K562 (cell line): ENCODE measurements around the gene SLC13A1. TPM values are rescaled to one million over a fixed set of nuclear protein-coding genes. Genes with fewer than 3 reads are reported as not detected.

ENCODE experiments used
- ATAC-seq: fragments of 200-7000 bp; cut with Tn5 transposase; 3 replicates; pipeline ENCODE4 v1.9.1; 2020; ENCODE audit warnings: moderate library complexity
- Bru-seq: library from RNA; stranded (reverse); fragments of 400-500 nt; gene quantifications from one replicate; lab custom pipeline; 2021; lab: Mats Ljungman, UMichigan
- BruChase-seq, 2 experiments: library from RNA; stranded (reverse); fragments of 400-500 nt; gene quantifications; one replicate each; lab custom pipeline; 2021; lab: Mats Ljungman, UMichigan
- BruUV-seq: library from RNA; stranded (reverse); fragments of 400-500 nt; replicated peaks from 2 replicates; lab custom pipeline; 2021; lab: Mats Ljungman, UMichigan
- CTCF ChIA-PET: fragments of 300-600 bp; formaldehyde crosslinking; extraction: SDS; loops from one replicate; lab custom pipeline; 2021; ENCODE audit warnings: low intra/inter-chr PET ratio; lab: Yijun Ruan, JAX
- POLR2A ChIA-PET: fragments of 300-600, 350-650 bp; sonication (Branson Sonifier 250); formaldehyde crosslinking; extraction: SDS; loops from one replicate; lab custom pipeline; 2021; ENCODE audit warnings: antibody characterized with exemption, inconsistent platforms; lab: Yijun Ruan, JAX
- DNase-seq, 4 experiments: peaks; one replicate each; pipeline versions ENCODE4 v3.0.0 to v3.0.0-alpha.2; 2011 to 2018; ENCODE audit warnings: low spot score in 3 of 4, mixed read lengths in 3 of 4; ENCODE audit errors: extremely low read depth in 1 of 4
- FAIRE-seq: peaks from 2 replicates; lab custom pipeline; 2011; peaks lifted over from hg19 to GRCh38; lab: Jason Lieb, UNC
- H2AFZ ChIP-seq: 2 replicates; pipeline ENCODE4 v1.6.0; 2011; ENCODE audit warnings: low read depth, low read length, control low read depth, inconsistent platforms
- H3K27ac ChIP-seq: fragments of 200-600 bp; 3 replicates; pipeline ENCODE4 v1.8.0; 2011; ENCODE audit warnings: low read depth, mild to moderate bottlenecking, control low read depth, inconsistent platforms, low read length, moderate library complexity, mixed read lengths; ENCODE audit errors: extremely low read depth
- H3K27me3 ChIP-seq, 2 experiments: fragments of 300-600 bp in 1 of 2; 2 replicates in 1 of 2; 3 replicates in 1 of 2; pipeline versions ENCODE4 v1.6.0 to v1.8.0; 2011; ENCODE audit warnings: inconsistent platforms in 2 of 2, low read length in 2 of 2, mild to moderate bottlenecking in 1 of 2, mixed read lengths in 1 of 2, moderate library complexity in 1 of 2; ENCODE audit not compliant: control insufficient read depth in 2 of 2, insufficient read depth in 2 of 2
- H3K36me3 ChIP-seq: fragments of 300-600 bp; 3 replicates; pipeline ENCODE4 v1.8.0; 2011; ENCODE audit warnings: mild to moderate bottlenecking, low read length, inconsistent platforms; ENCODE audit not compliant: control insufficient read depth, insufficient read depth
- H3K4me1 ChIP-seq, 2 experiments: fragments of 200-600 bp in 1 of 2; replicated peaks in 1 of 2; 2 replicates in 1 of 2; 3 replicates in 1 of 2; pipeline versions ENCODE4 v1.5.1 to v1.8.0; 2011; ENCODE audit warnings: inconsistent platforms in 2 of 2, low read length in 2 of 2, mild to moderate bottlenecking in 1 of 2, mixed read lengths in 1 of 2, moderate library complexity in 1 of 2; ENCODE audit not compliant: control insufficient read depth in 2 of 2, insufficient read depth in 2 of 2
- H3K4me2 ChIP-seq: 2 replicates; pipeline ENCODE4 v1.6.1; 2011; ENCODE audit warnings: low read length, control low read depth, inconsistent platforms, mixed read lengths; ENCODE audit not compliant: insufficient read depth
- H3K4me3 ChIP-seq: fragments of 200-600 bp; sonication (generic), shearing (Covaris generic); 2 replicates; pipeline ENCODE4 v1.5.1; 2016; ENCODE audit warnings: control low read depth, inconsistent platforms
- H3K79me2 ChIP-seq: fragments of 200-600 bp; 3 replicates; pipeline ENCODE4 v1.8.0; 2011; ENCODE audit warnings: low read length, inconsistent platforms; ENCODE audit not compliant: control insufficient read depth, insufficient read depth
- H3K9ac ChIP-seq, 2 experiments: 2 replicates each; pipeline versions ENCODE4 v1.6.0 to v1.6.1; 2011; ENCODE audit warnings: low read depth in 2 of 2, low read length in 2 of 2, control low read depth in 1 of 2, inconsistent platforms in 1 of 2, mild to moderate bottlenecking in 1 of 2, mixed read lengths in 1 of 2; ENCODE audit not compliant: insufficient read depth in 1 of 2
- H3K9me1 ChIP-seq: one replicate; pipeline ENCODE4 v1.6.0; 2011; ENCODE audit warnings: inconsistent platforms, mild to moderate bottlenecking, low read length, moderate library complexity; ENCODE audit not compliant: control insufficient read depth, insufficient read depth
- H3K9me3 ChIP-seq: replicated peaks from 2 replicates; pipeline ENCODE4 v1.5.1; 2011; ENCODE audit warnings: low read depth, low read length, inconsistent platforms; ENCODE audit not compliant: control insufficient read depth, insufficient read depth
- H4K20me1 ChIP-seq: replicated peaks from 2 replicates; pipeline ENCODE4 v1.6.1; 2011; ENCODE audit warnings: low read length, inconsistent platforms, mixed read lengths; ENCODE audit not compliant: control insufficient read depth, insufficient read depth
- AFF4 ChIP-seq: sonication (generic); formaldehyde crosslinking; IDR thresholded peaks from 2 replicates; pipeline ENCODE4 v1.8.0; 2023; ENCODE audit warnings: mild to moderate bottlenecking, missing genetic modification reagents
- E2F5 ChIP-seq: sonication (generic); formaldehyde crosslinking; IDR thresholded peaks from 2 replicates; pipeline ENCODE4 v1.8.0; 2022; ENCODE audit warnings: mild to moderate bottlenecking, missing genetic modification reagents
- HNRNPL ChIP-seq: fragments of 200-400 bp; formaldehyde crosslinking; IDR thresholded peaks from 2 replicates; pipeline ENCODE4 v1.6.1; 2017; ENCODE audit warnings: low read depth, mild to moderate bottlenecking, low read length
- PHF21A ChIP-seq: fragments of 450-650 bp; IDR thresholded peaks from 2 replicates; pipeline ENCODE4 v1.6.1; 2017; ENCODE audit warnings: low read depth, borderline replicate concordance
- WGBS: fragments of 100-300 bp; shearing (Covaris generic); methylation state at CpG from one replicate; pipeline ENCODE4 v1.1.6; 2016; ENCODE audit warnings: low coverage, mixed read lengths; ENCODE audit not compliant: insufficient coverage; ENCODE audit errors: missing lambda C conversion rate; 5-methylcytosine and 5-hydroxymethylcytosine counted together
- in situ Hi-C: fragments of 300-500 bp; cut with MboI; formaldehyde crosslinking; loops from 4 replicates; pipeline ENCODE4 v1.15.0; 2018; ENCODE audit warnings: inconsistent platforms, mixed read lengths
- intact Hi-C: fragments of 100-400 bp; cut with micrococcal nuclease; formaldehyde crosslinking; loops from 2 replicates; pipeline ENCODE4 v1.14.2; 2022
- long read RNA-seq, 3 experiments: library from polyadenylated mRNA in 2 of 3; library from RNA in 1 of 3; unstranded in 2 of 3; stranded (forward) in 1 of 3; transcript quantifications; one replicate each; pipeline ENCODE4 v2.0.0, GENCODE V29; 2019 to 2022
- polyA minus RNA-seq, 3 experiments: library from RNA; depleted of rRNA, polyadenylated mRNA; stranded (reverse); fragments of >200 nt; gene quantifications; 2 replicates each; pipeline ENCODE4 v1.2.3, GENCODE V29; 2011
- polyA plus RNA-seq, 8 experiments: library from polyadenylated mRNA; depleted of rRNA in 4 of 8; stranded (reverse) in 5 of 8; unstranded in 3 of 8; fragments of >200 nt; fragmentation: Nextera tagmentation in 2 of 8; fragmentation: Illumina TruSeq in 1 of 8; extraction: Ambion mirVana in 2 of 8; extraction: Trizol in 1 of 8; gene quantifications; 2 replicates each; pipeline versions ENCODE4 v1.2.1 to v1.2.3, GENCODE V29; 2011 to 2014; ENCODE audit warnings: inconsistent platforms in 1 of 8, missing spikeins in 1 of 8
- total RNA-seq, 7 experiments: library from RNA; depleted of rRNA in 6 of 7; stranded (reverse); fragments of >200 nt in 6 of 7; fragmentation: Illumina TruSeq in 2 of 7; extraction: Trizol in 2 of 7; gene quantifications; 2 replicates each; pipeline versions ENCODE4 v1.2.1 to v1.2.3, GENCODE V29; 2011 to 2021; ENCODE audit warnings: low replicate concordance in 1 of 7
- TF ChIP-seq, protein P1 (sequence below): fragments of 250-450 bp; sonication (Bioruptor Pico); IDR thresholded peaks from 2 replicates; pipeline ENCODE4 v1.8.0; 2021; ENCODE audit warnings: borderline replicate concordance, mild to moderate bottlenecking, moderate library complexity; ENCODE audit not compliant: poor library complexity, severe bottlenecking
- TF ChIP-seq, protein P2 (sequence below), 2 experiments: fragments of 450-650 bp; conservative IDR thresholded peaks; 2 replicates each; pipeline ENCODE4 v1.6.1; 2017; ENCODE audit warnings: mild to moderate bottlenecking in 2 of 2, moderate library complexity in 2 of 2

SLC13A1 gene
- not detected in 2 replicates for total RNA-seq (2011; cell fraction: chromatin; rRNA removed; ENCODE audit: low replicate concordance)
- not detected in 2 replicates for total RNA-seq (2011; cell fraction: nucleolus; rRNA removed)
- not detected in 2 replicates for total RNA-seq (2011; cell fraction: nucleoplasm; rRNA removed)
- total RNA-seq (2014; rRNA removed): not detected in 2 replicates
- not detected in 2 replicates for total RNA-seq (2014; rRNA removed; fragmentation: Illumina TruSeq; extraction: Trizol)
- not detected in 2 replicates for total RNA-seq (2015; rRNA removed; fragmentation: Illumina TruSeq; extraction: Trizol)
- total RNA-seq (2021): 0.04 TPM in 1 of 2 replicates, not detected in the other
- polyA plus RNA-seq (2011; rRNA removed): not detected in 2 replicates
- polyA plus RNA-seq (2011; cell fraction: cytosol; rRNA removed): not detected in 2 replicates
- not detected in 2 replicates for polyA plus RNA-seq (2011; cell fraction: nucleus; rRNA removed)
- not detected in 2 replicates for polyA plus RNA-seq (2012)
- not detected in 2 replicates for polyA plus RNA-seq (2014; fragmentation: Illumina TruSeq; extraction: Trizol)
- not detected for polyA plus RNA-seq (2014; fragmentation: Nextera tagmentation; extraction: Ambion mirVana)
- polyA plus RNA-seq (2014; rRNA removed): not detected in 2 replicates
- not detected in 2 replicates for polyA minus RNA-seq (2011; rRNA and poly(A)+ RNA removed)
- not detected in 2 replicates for polyA minus RNA-seq (2011; cell fraction: cytosol; rRNA and poly(A)+ RNA removed)
- polyA minus RNA-seq (2011; cell fraction: nucleus; rRNA and poly(A)+ RNA removed): not detected in 2 replicates
- Bru-seq, nascent RNA: not detected
- not detected for BruChase-seq, experiment 1, labeled RNA remaining after a 2-hour chase
- not detected for BruChase-seq, experiment 2, labeled RNA remaining after a 6-hour chase
- long read RNA-seq, experiment 1: 0 reads
- long read RNA-seq, experiment 2: 0 reads
- long read RNA-seq, experiment 3: 0 reads

DNA sequence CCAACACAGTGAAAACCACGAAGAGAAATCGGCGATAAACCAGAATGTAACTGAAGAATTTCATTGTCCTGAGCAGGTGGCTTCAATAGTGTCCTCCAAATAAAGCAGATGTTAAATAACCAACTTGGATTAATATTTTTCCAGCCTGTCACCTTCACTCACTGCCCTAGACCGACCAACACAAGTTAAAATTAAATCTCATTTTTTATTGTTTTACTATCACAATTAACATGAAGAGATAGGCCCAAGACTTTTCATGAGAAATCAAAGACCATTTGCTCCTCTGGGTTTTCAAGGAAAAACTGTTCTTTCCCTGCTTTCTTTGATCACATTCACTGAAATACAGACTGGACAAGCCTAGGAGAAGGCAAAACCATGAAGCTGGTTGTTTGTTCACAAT lies at the start of gene SLC13A1:
TSS of gene SLC13A1 (minus strand) at position 87 of the 400 bp plus-strand sequence. CDS start at position 64, 23 bp downstream.
- H3K4me3 ChIP-seq: no peak within 1 kb of the TSS
- intact Hi-C loops (no loop called here), in situ Hi-C loops (no loop called here)
- no peaks in the 10 kb centered on the region for H3K9me3 ChIP-seq
- H2AFZ ChIP-seq: no peak within 1 kb of the TSS
- no peak for FAIRE-seq
- H4K20me1 ChIP-seq: no peaks in the 10 kb centered on the region
- no peaks in the 10 kb centered on the region for H3K4me1 ChIP-seq
- H3K79me2 ChIP-seq: no peaks in the 10 kb centered on the region
- WGBS: 0% methylated on average over 4 of the region's 4 CpGs
- ChIA-PET POLR2A (no interaction called here), CTCF (no interaction called here)
- no peak for DNase-seq
- no TSS peak for BruUV-seq
- no peak within 1 kb of the TSS for H3K27ac ChIP-seq
- no peaks in the 10 kb centered on the region for H3K27me3 ChIP-seq
- no peak within 1 kb of the TSS for H3K4me2 ChIP-seq
- H3K9me1 ChIP-seq: no peaks in the 10 kb centered on the region
- H3K9ac ChIP-seq: no peak within 1 kb of the TSS
- TF ChIP-seq, protein P1, sequence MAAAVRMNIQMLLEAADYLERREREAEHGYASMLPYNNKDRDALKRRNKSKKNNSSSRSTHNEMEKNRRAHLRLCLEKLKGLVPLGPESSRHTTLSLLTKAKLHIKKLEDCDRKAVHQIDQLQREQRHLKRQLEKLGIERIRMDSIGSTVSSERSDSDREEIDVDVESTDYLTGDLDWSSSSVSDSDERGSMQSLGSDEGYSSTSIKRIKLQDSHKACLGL (CRISPR knock-in tag): no peak
- TF ChIP-seq AFF4: no peak
- TF ChIP-seq, protein P2, sequence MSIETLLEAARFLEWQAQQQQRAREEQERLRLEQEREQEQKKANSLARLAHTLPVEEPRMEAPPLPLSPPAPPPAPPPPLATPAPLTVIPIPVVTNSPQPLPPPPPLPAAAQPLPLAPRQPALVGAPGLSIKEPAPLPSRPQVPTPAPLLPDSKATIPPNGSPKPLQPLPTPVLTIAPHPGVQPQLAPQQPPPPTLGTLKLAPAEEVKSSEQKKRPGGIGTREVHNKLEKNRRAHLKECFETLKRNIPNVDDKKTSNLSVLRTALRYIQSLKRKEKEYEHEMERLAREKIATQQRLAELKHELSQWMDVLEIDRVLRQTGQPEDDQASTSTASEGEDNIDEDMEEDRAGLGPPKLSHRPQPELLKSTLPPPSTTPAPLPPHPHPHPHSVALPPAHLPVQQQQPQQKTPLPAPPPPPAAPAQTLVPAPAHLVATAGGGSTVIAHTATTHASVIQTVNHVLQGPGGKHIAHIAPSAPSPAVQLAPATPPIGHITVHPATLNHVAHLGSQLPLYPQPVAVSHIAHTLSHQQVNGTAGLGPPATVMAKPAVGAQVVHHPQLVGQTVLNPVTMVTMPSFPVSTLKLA (conservative IDR thresholded peaks at IDR 0.05): no peak
- no peak for TF ChIP-seq PHF21A
- no peak for TF ChIP-seq HNRNPL
- no peak for TF ChIP-seq E2F5 (CRISPR knock-in tag)
- H3K36me3 ChIP-seq: no peaks in the 10 kb centered on the region
- ATAC-seq: no peak
